Esophagus muscularis mucosa (tissue), 4 donors: ENCODE measurements around the gene LCN1.
A peak's percentile ranks its signal among the peaks of the same experiment; 100 is the strongest.

Source experiments
- EP300 ChIP-seq: sonication (generic); formaldehyde crosslinking; IDR thresholded peaks from one replicate; pipeline ENCODE4 v1.6.1; 2017; ENCODE audit warnings: antibody characterized with exemption
- POLR2A ChIP-seq: fragments of 450-650 bp; IDR thresholded peaks from one replicate; pipeline ENCODE4 v1.6.1; 2017; ENCODE audit warnings: antibody characterized with exemption, moderate library complexity, mild to moderate bottlenecking, low read depth
- POLR2AphosphoS5 ChIP-seq, 2 donors: sonication (generic); formaldehyde crosslinking; IDR thresholded peaks; one replicate each; pipeline ENCODE4 v1.6.1; 2017; ENCODE audit warnings: antibody characterized with exemption in 2 of 2
- TF ChIP-seq, protein P1 (sequence below), 3 experiments: fragments of 200-600 bp in 2 of 3; fragments of 450-650 bp in 1 of 3; sonication (generic) in 2 of 3; IDR thresholded peaks; one replicate each; pipeline ENCODE4 v1.5.1; 2017 to 2019; ENCODE audit warnings: antibody characterized with exemption in 3 of 3, mild to moderate bottlenecking in 2 of 3, moderate library complexity in 1 of 3

DNA sequence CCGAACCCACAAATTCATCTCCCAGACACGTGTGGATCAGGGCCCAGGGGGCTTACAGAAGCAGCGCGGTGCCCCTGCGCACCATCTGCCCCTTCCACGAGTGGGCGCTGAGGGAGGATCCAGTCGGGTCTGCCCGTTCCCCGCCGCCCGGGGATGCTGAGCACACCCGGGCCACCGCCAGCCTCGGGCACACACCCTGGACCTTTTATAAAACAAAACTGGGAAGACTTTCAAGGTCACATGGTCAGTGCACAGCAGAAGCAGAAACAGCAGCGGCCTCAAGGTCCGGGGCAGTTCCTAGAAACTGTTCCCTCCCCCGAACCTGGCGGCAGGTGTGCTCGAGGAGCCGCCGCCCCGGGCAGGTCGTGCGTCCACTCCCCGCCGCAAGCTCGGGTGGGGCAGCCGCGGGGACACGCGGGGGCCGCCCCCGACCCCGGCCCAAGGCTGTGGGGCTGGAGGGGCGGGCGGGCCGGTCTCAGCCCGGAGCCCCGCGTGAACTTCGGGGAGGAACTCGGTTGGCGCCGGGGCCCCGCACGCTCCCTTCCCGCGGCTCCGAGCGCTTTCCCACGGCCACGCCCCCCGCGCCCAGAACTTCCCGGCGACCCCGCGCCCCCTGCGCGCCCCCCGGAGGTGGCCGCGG is 42.3 kb upstream of the LCN1 start:
- TF ChIP-seq POLR2AphosphoS5 (IDR thresholded peaks at IDR 0.05) (peak; percentile 35 to 52), POLR2A (no peak), EP300 (no peak)
- TF ChIP-seq, protein P1, sequence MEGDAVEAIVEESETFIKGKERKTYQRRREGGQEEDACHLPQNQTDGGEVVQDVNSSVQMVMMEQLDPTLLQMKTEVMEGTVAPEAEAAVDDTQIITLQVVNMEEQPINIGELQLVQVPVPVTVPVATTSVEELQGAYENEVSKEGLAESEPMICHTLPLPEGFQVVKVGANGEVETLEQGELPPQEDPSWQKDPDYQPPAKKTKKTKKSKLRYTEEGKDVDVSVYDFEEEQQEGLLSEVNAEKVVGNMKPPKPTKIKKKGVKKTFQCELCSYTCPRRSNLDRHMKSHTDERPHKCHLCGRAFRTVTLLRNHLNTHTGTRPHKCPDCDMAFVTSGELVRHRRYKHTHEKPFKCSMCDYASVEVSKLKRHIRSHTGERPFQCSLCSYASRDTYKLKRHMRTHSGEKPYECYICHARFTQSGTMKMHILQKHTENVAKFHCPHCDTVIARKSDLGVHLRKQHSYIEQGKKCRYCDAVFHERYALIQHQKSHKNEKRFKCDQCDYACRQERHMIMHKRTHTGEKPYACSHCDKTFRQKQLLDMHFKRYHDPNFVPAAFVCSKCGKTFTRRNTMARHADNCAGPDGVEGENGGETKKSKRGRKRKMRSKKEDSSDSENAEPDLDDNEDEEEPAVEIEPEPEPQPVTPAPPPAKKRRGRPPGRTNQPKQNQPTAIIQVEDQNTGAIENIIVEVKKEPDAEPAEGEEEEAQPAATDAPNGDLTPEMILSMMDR (IDR thresholded peaks at IDR 0.05), result peak in 1 of 3 experiments; percentile 21
